ENCODE measurements around the gene LUC7L3.
A peak's percentile ranks its signal among the peaks of the same experiment; 100 is the strongest.

LUC7L3 gene, protein sequence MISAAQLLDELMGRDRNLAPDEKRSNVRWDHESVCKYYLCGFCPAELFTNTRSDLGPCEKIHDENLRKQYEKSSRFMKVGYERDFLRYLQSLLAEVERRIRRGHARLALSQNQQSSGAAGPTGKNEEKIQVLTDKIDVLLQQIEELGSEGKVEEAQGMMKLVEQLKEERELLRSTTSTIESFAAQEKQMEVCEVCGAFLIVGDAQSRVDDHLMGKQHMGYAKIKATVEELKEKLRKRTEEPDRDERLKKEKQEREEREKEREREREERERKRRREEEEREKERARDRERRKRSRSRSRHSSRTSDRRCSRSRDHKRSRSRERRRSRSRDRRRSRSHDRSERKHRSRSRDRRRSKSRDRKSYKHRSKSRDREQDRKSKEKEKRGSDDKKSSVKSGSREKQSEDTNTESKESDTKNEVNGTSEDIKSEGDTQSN

GRCh38 chr17:50719144-50719923 lies at the start of gene LUC7L3:
LUC7L3 (plus strand) TSS chr17:50719603; CDS start chr17:50719733, 130 bp downstream.
- Histone ChIP-seq H3K27me3 (ENCODE audit: control insufficient read depth, insufficient read depth, low read length) (no peaks in the 10 kb centered on the region), H3K36me3 (ENCODE audit: control insufficient read depth, insufficient read depth, low read length) (no peaks in the 10 kb centered on the region; the same call in 1 of the 2 replicates), H3K4me1 (ENCODE audit: control insufficient read depth, insufficient read depth, low read length) (peaks cover 17% of the 10 kb centered on the region), H3K27ac (ENCODE audit: low read depth, low read length) (peak within 1 kb of the TSS; percentile 100), H3K9me3 (ENCODE audit: control insufficient read depth, insufficient read depth, low read length) (no peaks in the 10 kb centered on the region), H3K9ac (ENCODE audit: low read depth, low read length) (peak within 1 kb of the TSS; percentile 100), H3K4me3 (ENCODE audit: low read depth, low read length) (peak within 1 kb of the TSS; percentile 96)

GRCh38 chr17:50672071-50672470 lies 47.3 kb upstream of the LUC7L3 start:
- no peaks in the 10 kb centered on the region for H3K36me3 ChIP-seq (ENCODE audit: control insufficient read depth, insufficient read depth, low read length)
- H3K27me3 ChIP-seq (ENCODE audit: control insufficient read depth, insufficient read depth, low read length) = no peaks in the 10 kb centered on the region
- H3K4me1 ChIP-seq (ENCODE audit: control insufficient read depth, insufficient read depth, low read length) = peaks cover 6% of the 10 kb centered on the region; the same call in 1 of the 2 replicates
- no peaks in the 10 kb centered on the region for H3K9me3 ChIP-seq (ENCODE audit: control insufficient read depth, insufficient read depth, low read length)
- H3K27ac ChIP-seq (ENCODE audit: low read depth, low read length) = no peak overlapping the region
- H3K4me3 ChIP-seq (ENCODE audit: low read depth, low read length) = no peak overlapping the region
- H3K9ac ChIP-seq (ENCODE audit: low read depth, low read length) = no peak overlapping the region

- H3K27ac ChIP-seq (ENCODE audit: low read depth, low read length) = no peak overlapping the region
- no peaks in the 10 kb centered on the region for H3K9me3 ChIP-seq (ENCODE audit: control insufficient read depth, insufficient read depth, low read length)
- peaks cover 5% of the 10 kb centered on the region; the same call in 1 of the 2 replicates for H3K4me1 ChIP-seq (ENCODE audit: control insufficient read depth, insufficient read depth, low read length)
- no peak overlapping the region for H3K4me3 ChIP-seq (ENCODE audit: low read depth, low read length)
- no peaks in the 10 kb centered on the region for H3K27me3 ChIP-seq (ENCODE audit: control insufficient read depth, insufficient read depth, low read length)
- H3K36me3 ChIP-seq (ENCODE audit: control insufficient read depth, insufficient read depth, low read length) = no peaks in the 10 kb centered on the region
- H3K9ac ChIP-seq (ENCODE audit: low read depth, low read length) = no peak overlapping the region
Measured at GRCh38 chr17:50672831-50673551, 46.4 kb upstream of the LUC7L3 start.

DNA sequence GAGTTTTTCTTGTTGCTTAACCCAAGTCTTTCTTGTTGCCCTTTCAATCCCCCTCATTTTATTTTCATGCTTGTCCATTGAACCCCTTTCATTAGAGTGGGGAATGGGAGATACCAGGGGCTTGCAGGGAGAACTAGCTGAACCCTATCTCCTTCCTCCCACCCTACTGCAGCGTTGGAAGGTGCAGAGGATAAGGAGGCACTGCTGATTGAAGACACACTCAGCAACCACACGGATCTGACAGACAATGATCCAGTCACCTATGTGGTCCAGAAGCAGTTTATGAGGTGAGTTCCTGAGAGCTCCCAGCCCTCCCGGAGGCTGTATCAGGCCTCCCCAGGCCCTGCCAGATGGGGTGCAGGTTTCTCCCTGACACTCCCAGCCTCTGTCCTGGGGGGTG lies 44.2 kb upstream of the LUC7L3 start:
- Histone ChIP-seq H3K9ac (ENCODE audit: low read depth, low read length) (no peak overlapping the region), H3K4me1 (ENCODE audit: control insufficient read depth, insufficient read depth, low read length) (no peaks in the 10 kb centered on the region), H3K36me3 (ENCODE audit: control insufficient read depth, insufficient read depth, low read length) (no peaks in the 10 kb centered on the region), H3K9me3 (ENCODE audit: control insufficient read depth, insufficient read depth, low read length) (no peaks in the 10 kb centered on the region), H3K27ac (ENCODE audit: low read depth, low read length) (no peak overlapping the region), H3K4me3 (ENCODE audit: low read depth, low read length) (no peak overlapping the region), H3K27me3 (ENCODE audit: control insufficient read depth, insufficient read depth, low read length) (no peaks in the 10 kb centered on the region)

DNA sequence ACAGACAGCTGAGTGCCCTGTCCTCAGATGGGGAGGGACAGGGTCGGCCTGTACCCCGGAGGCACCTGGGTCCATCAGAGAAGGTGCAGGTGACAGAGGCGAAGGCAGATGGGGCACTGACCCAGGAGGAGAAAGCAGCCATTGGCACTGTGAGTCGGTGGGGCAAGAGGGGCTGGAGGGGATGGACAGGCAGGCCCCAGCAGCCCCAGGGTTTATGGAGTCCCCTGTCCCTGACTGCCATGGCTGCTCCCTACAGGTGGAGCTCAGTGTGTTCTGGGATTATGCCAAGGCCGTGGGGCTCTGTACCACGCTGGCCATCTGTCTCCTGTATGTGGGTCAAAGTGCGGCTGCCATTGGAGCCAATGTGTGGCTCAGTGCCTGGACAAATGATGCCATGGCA lies 43.8 kb upstream of the LUC7L3 start:
- Histone ChIP-seq H3K9me3 (ENCODE audit: control insufficient read depth, insufficient read depth, low read length) (no peaks in the 10 kb centered on the region), H3K4me3 (ENCODE audit: low read depth, low read length) (no peak overlapping the region), H3K27ac (ENCODE audit: low read depth, low read length) (no peak overlapping the region), H3K9ac (ENCODE audit: low read depth, low read length) (no peak overlapping the region), H3K27me3 (ENCODE audit: control insufficient read depth, insufficient read depth, low read length) (no peaks in the 10 kb centered on the region), H3K4me1 (ENCODE audit: control insufficient read depth, insufficient read depth, low read length) (no peaks in the 10 kb centered on the region), H3K36me3 (ENCODE audit: control insufficient read depth, insufficient read depth, low read length) (no peaks in the 10 kb centered on the region)

GRCh38 chr17:50676065-50676975 lies 43.1 kb upstream of the LUC7L3 start:
- Histone ChIP-seq H3K9ac (ENCODE audit: low read depth, low read length) (no peak overlapping the region), H3K4me3 (ENCODE audit: low read depth, low read length) (no peak overlapping the region), H3K4me1 (ENCODE audit: control insufficient read depth, insufficient read depth, low read length) (no peaks in the 10 kb centered on the region), H3K27ac (ENCODE audit: low read depth, low read length) (no peak overlapping the region), H3K9me3 (ENCODE audit: control insufficient read depth, insufficient read depth, low read length) (no peaks in the 10 kb centered on the region), H3K27me3 (ENCODE audit: control insufficient read depth, insufficient read depth, low read length) (no peaks in the 10 kb centered on the region; the same call in 1 of the 2 replicates), H3K36me3 (ENCODE audit: control insufficient read depth, insufficient read depth, low read length) (no peaks in the 10 kb centered on the region)

- Histone ChIP-seq H3K27me3 (ENCODE audit: control insufficient read depth, insufficient read depth, low read length) (no peaks in the 10 kb centered on the region; the same call in 1 of the 2 replicates), H3K9me3 (ENCODE audit: control insufficient read depth, insufficient read depth, low read length) (no peaks in the 10 kb centered on the region), H3K4me3 (ENCODE audit: low read depth, low read length) (no peak overlapping the region), H3K9ac (ENCODE audit: low read depth, low read length) (no peak overlapping the region), H3K27ac (ENCODE audit: low read depth, low read length) (no peak overlapping the region), H3K4me1 (ENCODE audit: control insufficient read depth, insufficient read depth, low read length) (no peaks in the 10 kb centered on the region), H3K36me3 (ENCODE audit: control insufficient read depth, insufficient read depth, low read length) (no peaks in the 10 kb centered on the region)
Measured at GRCh38 chr17:50677851-50678375, 41.5 kb upstream of the LUC7L3 start.

DNA sequence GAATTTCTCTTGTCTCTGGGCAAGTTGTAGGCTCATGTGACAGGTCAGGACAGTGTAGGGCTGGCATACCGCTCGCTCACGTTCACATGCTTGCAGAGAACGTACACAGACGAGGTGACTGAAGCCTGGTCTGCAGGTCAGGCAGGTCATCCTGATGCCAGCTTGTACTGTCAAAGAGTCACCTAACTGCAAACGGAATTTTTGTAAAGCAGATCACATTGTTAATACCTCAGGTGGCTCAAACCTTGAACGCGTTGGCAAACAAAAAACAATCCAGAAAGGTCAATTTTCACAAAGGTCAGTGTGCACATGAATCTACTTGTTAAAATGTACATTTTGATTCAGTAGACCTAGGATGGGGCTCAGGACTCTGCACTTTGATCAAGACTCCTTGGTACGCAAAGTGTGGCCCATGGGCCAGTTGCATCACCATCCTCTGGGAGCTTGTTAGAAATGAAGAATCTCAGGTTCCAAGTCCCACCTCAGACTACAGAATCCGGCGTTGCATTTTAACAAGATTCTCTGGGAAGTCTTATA lies 40.3 kb upstream of the LUC7L3 start:
- Histone ChIP-seq H3K9me3 (ENCODE audit: control insufficient read depth, insufficient read depth, low read length) (no peaks in the 10 kb centered on the region), H3K27ac (ENCODE audit: low read depth, low read length) (no peak overlapping the region)

GRCh38 chr17:50680126-50680525 lies 39.3 kb upstream of the LUC7L3 start:
- H3K4me3 ChIP-seq (ENCODE audit: low read depth, low read length) = no peak overlapping the region
- peaks cover 5% of the 10 kb centered on the region; the same call in 1 of the 2 replicates for H3K4me1 ChIP-seq (ENCODE audit: control insufficient read depth, insufficient read depth, low read length)

More for the DNA sequence above, 40.3 kb upstream of the LUC7L3 start:
- Histone ChIP-seq H3K36me3 (ENCODE audit: control insufficient read depth, insufficient read depth, low read length) (no peaks in the 10 kb centered on the region), H3K9ac (ENCODE audit: low read depth, low read length) (no peak overlapping the region), H3K4me1 (ENCODE audit: control insufficient read depth, insufficient read depth, low read length) (no peaks in the 10 kb centered on the region), H3K27me3 (ENCODE audit: control insufficient read depth, insufficient read depth, low read length) (no peaks in the 10 kb centered on the region; the same call in 1 of the 2 replicates), H3K4me3 (ENCODE audit: low read depth, low read length) (no peak overlapping the region)

More at GRCh38 chr17:50680126-50680525, 39.3 kb upstream of the LUC7L3 start:
- H3K9ac ChIP-seq (ENCODE audit: low read depth, low read length) = no peak overlapping the region
- H3K36me3 ChIP-seq (ENCODE audit: control insufficient read depth, insufficient read depth, low read length) = no peaks in the 10 kb centered on the region
- H3K27me3 ChIP-seq (ENCODE audit: control insufficient read depth, insufficient read depth, low read length) = no peaks in the 10 kb centered on the region; the same call in 1 of the 2 replicates
- no peaks in the 10 kb centered on the region for H3K9me3 ChIP-seq (ENCODE audit: control insufficient read depth, insufficient read depth, low read length)
- H3K27ac ChIP-seq (ENCODE audit: low read depth, low read length) = no peak overlapping the region
